Measurements from ENCODE around the gene SLC35F1.

SLC35F1 gene

GRCh38 chr6:118253741-118254140 lies 346.7 kb downstream of the SLC35F1 start:
- no peaks in the 10 kb centered on the region for H3K27me3 ChIP-seq (ENCODE audit: insufficient read depth, low read depth)
- TF ChIP-seq CTCF (conservative IDR thresholded peaks at IDR 0.05; ENCODE audit: low read depth, low read length), result no peak
- no peaks in the 10 kb centered on the region for H3K79me2 ChIP-seq (ENCODE audit: insufficient read depth, low read depth)
- no peaks in the 10 kb centered on the region for H4K20me1 ChIP-seq (ENCODE audit: insufficient read depth)
- H3K4me1 ChIP-seq (ENCODE audit: low read depth, poor library complexity, severe bottlenecking), result peaks cover 6% of the 10 kb centered on the region
- H2AFZ ChIP-seq (ENCODE audit: low read depth), result no peak overlapping the region
- H3K4me2 ChIP-seq, result no peak overlapping the region
- no peak overlapping the region for H3K27ac ChIP-seq
- H3K36me3 ChIP-seq (ENCODE audit: insufficient read depth), result no peaks in the 10 kb centered on the region
- H3K9ac ChIP-seq, result no peak overlapping the region
- H3K4me3 ChIP-seq (IDR thresholded peaks at IDR 0.05; ENCODE audit: insufficient read depth, low read depth, low read length), result no peak overlapping the region

GRCh38 chr6:118260833-118261232 lies 353.8 kb downstream of the SLC35F1 start:
- Histone ChIP-seq H3K36me3 (ENCODE audit: insufficient read depth) (no peaks in the 10 kb centered on the region), H3K27me3 (ENCODE audit: insufficient read depth, low read depth) (no peaks in the 10 kb centered on the region), H3K4me1 (ENCODE audit: low read depth, poor library complexity, severe bottlenecking) (no peaks in the 10 kb centered on the region), H3K9ac (no peak overlapping the region), H4K20me1 (ENCODE audit: insufficient read depth) (no peaks in the 10 kb centered on the region), H3K79me2 (ENCODE audit: insufficient read depth, low read depth) (no peaks in the 10 kb centered on the region), H3K27ac (no peak overlapping the region), H3K4me3 (IDR thresholded peaks at IDR 0.05; ENCODE audit: insufficient read depth, low read depth, low read length) (no peak overlapping the region), H3K4me2 (no peak overlapping the region), H2AFZ (ENCODE audit: low read depth) (no peak overlapping the region)
- no peak for TF ChIP-seq CTCF (conservative IDR thresholded peaks at IDR 0.05; ENCODE audit: low read depth, low read length)

GRCh38 chr6:118263921-118264486 lies 356.9 kb downstream of the SLC35F1 start:
- Histone ChIP-seq H3K27me3 (ENCODE audit: insufficient read depth, low read depth) (no peaks in the 10 kb centered on the region), H3K4me3 (IDR thresholded peaks at IDR 0.05; ENCODE audit: insufficient read depth, low read depth, low read length) (no peak overlapping the region), H3K79me2 (ENCODE audit: insufficient read depth, low read depth) (no peaks in the 10 kb centered on the region), H3K4me2 (no peak overlapping the region), H3K9ac (no peak overlapping the region), H3K36me3 (ENCODE audit: insufficient read depth) (no peaks in the 10 kb centered on the region), H3K27ac (no peak overlapping the region), H4K20me1 (ENCODE audit: insufficient read depth) (no peaks in the 10 kb centered on the region), H2AFZ (ENCODE audit: low read depth) (no peak overlapping the region), H3K4me1 (ENCODE audit: low read depth, poor library complexity, severe bottlenecking) (no peaks in the 10 kb centered on the region)
- TF ChIP-seq CTCF (conservative IDR thresholded peaks at IDR 0.05; ENCODE audit: low read depth, low read length), result no peak

GRCh38 chr6:118269659-118270058 lies 362.6 kb downstream of the SLC35F1 start:
- Histone ChIP-seq H3K4me3 (IDR thresholded peaks at IDR 0.05; ENCODE audit: insufficient read depth, low read depth, low read length) (no peak overlapping the region), H3K4me2 (no peak overlapping the region), H3K36me3 (ENCODE audit: insufficient read depth) (no peaks in the 10 kb centered on the region), H4K20me1 (ENCODE audit: insufficient read depth) (no peaks in the 10 kb centered on the region), H3K79me2 (ENCODE audit: insufficient read depth, low read depth) (no peaks in the 10 kb centered on the region), H3K9ac (no peak overlapping the region), H3K27me3 (ENCODE audit: insufficient read depth, low read depth) (no peaks in the 10 kb centered on the region), H3K27ac (no peak overlapping the region), H3K4me1 (ENCODE audit: low read depth, poor library complexity, severe bottlenecking) (no peaks in the 10 kb centered on the region), H2AFZ (ENCODE audit: low read depth) (no peak overlapping the region)
- TF ChIP-seq CTCF (conservative IDR thresholded peaks at IDR 0.05; ENCODE audit: low read depth, low read length), result no peak

All from KMS-11 (cell line).